ENCODE measurements around the gene MRPL49. TPM values are rescaled to one million over a fixed set of nuclear protein-coding genes. Genes with fewer than 3 reads are reported as not detected.

Gene MRPL49
- total and polyA plus RNA-seq, 2 donors (not counting 3 experiments of a cell fraction or from before 2014, with no cell fraction given), result 49.7 to 90.4 TPM

- no peak overlapping the region for H2AFZ ChIP-seq (ENCODE audit: low read depth, low read length)
- no peak overlapping the region for H3K27ac ChIP-seq (ENCODE audit: insufficient read depth, low read depth, low read length)
- H3K9me3 ChIP-seq (replicated peaks; ENCODE audit: control insufficient read depth, insufficient read depth, low read length), result no peaks in the 10 kb centered on the region
- no peak overlapping the region for H3K9ac ChIP-seq (replicated peaks; ENCODE audit: extremely low read depth, insufficient read depth, low read length)
- ChIA-PET CTCF (interaction anchor here (3.5 kb wide), 1 partner anchor 7 kb away, joined by 22 read pairs; the partner anchor contains the start of gene TM7SF2), POLR2A (no interaction called here)
- dilution Hi-C loops (cut with MboI; ENCODE audit: extremely low pct_ligation_motif_present, low sequenced_read_pairs), result no loop called here
- H3K36me3 ChIP-seq (ENCODE audit: control insufficient read depth in 2 of 2, extremely low read depth in 1 of 2, insufficient read depth in 2 of 2, low read length in 2 of 2), result peaks cover 0 to 14% of the 10 kb centered on the region in 2 experiments
- H3K27me3 ChIP-seq (ENCODE audit: control insufficient read depth in 2 of 2, insufficient read depth in 2 of 2, low read length in 2 of 2), result no peaks in the 10 kb centered on the region
- FAIRE-seq (no peak), DNase-seq (ENCODE audit: low read depth, low spot score) (no peak)
- intact Hi-C loops (cut with micrococcal nuclease), result no loop called here
- no peaks in the 10 kb centered on the region for H3K9me1 ChIP-seq (replicated peaks; ENCODE audit: control insufficient read depth, extremely low read depth, insufficient read depth, low read length)
- H4K20me1 ChIP-seq (replicated peaks; ENCODE audit: control insufficient read depth, extremely low read depth, insufficient read depth, low read length), result no peaks in the 10 kb centered on the region
- H3K79me2 ChIP-seq (ENCODE audit: control insufficient read depth, insufficient read depth, low read length), result peaks cover 8% of the 10 kb centered on the region
- no peak overlapping the region for H3K4me2 ChIP-seq (ENCODE audit: insufficient read depth, low read length)
- H3K4me3 ChIP-seq (replicated peaks in 1 of 3; ENCODE audit: insufficient read depth in 1 of 3, low read depth in 1 of 3, low read length in 3 of 3), result no peak overlapping the region
- BruUV-seq (replicated peaks), result no TSS peak
- TF ChIP-seq EZH2 (IDR thresholded peaks at IDR 0.05; ENCODE audit: borderline replicate concordance, low read depth, low read length, severe bottlenecking) (no peak), MAX (IDR thresholded peaks at IDR 0.05; ENCODE audit: insufficient read depth, insufficient read length) (no peak), JUN (IDR thresholded peaks at IDR 0.05; ENCODE audit: borderline replicate concordance, insufficient read depth, insufficient read length, low read depth) (no peak), CTCF (IDR thresholded peaks at IDR 0.05; ENCODE audit: extremely low read depth in 1 of 2, insufficient read depth in 1 of 2, low read depth in 1 of 2, low read length in 2 of 2) (no peak), POLR2AphosphoS5 (IDR thresholded peaks at IDR 0.05; ENCODE audit: insufficient read depth, low read depth, low read length) (no peak), MYC (IDR thresholded peaks at IDR 0.05; ENCODE audit: low read depth, low read length) (no peak), FOS (IDR thresholded peaks at IDR 0.05; ENCODE audit: borderline replicate concordance, insufficient read depth, low read length) (no peak), POLR2A (IDR thresholded peaks at IDR 0.05; ENCODE audit: low read depth, low read length) (no peak), GATA2 (IDR thresholded peaks at IDR 0.05; ENCODE audit: insufficient read depth, insufficient read length, low read depth, low read length) (no peak)
- H3K4me1 ChIP-seq (ENCODE audit: control insufficient read depth, extremely low read depth, insufficient read depth, low read length), result peaks cover 4% of the 10 kb centered on the region
These were observed 17.5 kb upstream of the MRPL49 start for GRCh38 chr11:65104628-65105027.
